CD4-positive, alpha-beta T cell treated with Interleukin-6 for 4 hours (primary cell): ENCODE measurements around the gene LGI4.
A peak's percentile ranks its signal among the peaks of the same experiment; 100 is the strongest.
"Not testable (repeated sequence)": the region's sequence is repeated elsewhere in the genome, so short reads cannot be mapped to it uniquely, and the experiment has no call there.

Experiments used
- DNase-seq: peaks from one replicate; pipeline ENCODE4 v3.0.0-alpha.2; 2020; ENCODE audit warnings: mixed read lengths

Gene LGI4

GRCh38 chr19:35105047-35105410 is 29.8 kb downstream of the LGI4 start:
- DNase-seq: no peak

- no peak for DNase-seq
Observed at GRCh38 chr19:35104361-35104760, 30.5 kb downstream of the LGI4 start.

- not testable (repeated sequence) for DNase-seq
Observed at GRCh38 chr19:35103614-35104013, 31.2 kb downstream of the LGI4 start.

DNA sequence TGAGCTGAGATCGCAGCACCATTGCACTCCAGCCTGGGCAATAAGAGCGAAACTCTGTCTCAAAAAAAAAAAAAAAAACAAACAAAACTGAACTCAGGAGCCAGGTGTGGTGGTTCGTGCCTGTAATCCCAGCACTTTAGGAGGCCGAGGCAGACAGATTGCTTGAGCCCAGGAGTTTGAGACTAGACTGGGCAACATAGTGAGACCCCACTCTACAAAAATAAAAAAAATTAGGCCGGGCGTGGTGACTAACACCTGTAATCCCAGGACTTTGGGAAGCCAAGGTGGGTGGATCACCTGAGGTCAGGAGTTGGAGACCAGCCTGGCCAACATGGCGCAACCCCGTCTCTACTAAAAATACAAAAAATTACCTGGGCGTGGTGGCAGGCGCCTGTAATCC is 32.9 kb downstream of the LGI4 start:
- not testable (repeated sequence) for DNase-seq

GRCh38 chr19:35100588-35101533 is 34.0 kb downstream of the LGI4 start:
- no peak for DNase-seq

GRCh38 chr19:35099897-35100275 is 35.0 kb downstream of the LGI4 start:
- no peak for DNase-seq

DNA sequence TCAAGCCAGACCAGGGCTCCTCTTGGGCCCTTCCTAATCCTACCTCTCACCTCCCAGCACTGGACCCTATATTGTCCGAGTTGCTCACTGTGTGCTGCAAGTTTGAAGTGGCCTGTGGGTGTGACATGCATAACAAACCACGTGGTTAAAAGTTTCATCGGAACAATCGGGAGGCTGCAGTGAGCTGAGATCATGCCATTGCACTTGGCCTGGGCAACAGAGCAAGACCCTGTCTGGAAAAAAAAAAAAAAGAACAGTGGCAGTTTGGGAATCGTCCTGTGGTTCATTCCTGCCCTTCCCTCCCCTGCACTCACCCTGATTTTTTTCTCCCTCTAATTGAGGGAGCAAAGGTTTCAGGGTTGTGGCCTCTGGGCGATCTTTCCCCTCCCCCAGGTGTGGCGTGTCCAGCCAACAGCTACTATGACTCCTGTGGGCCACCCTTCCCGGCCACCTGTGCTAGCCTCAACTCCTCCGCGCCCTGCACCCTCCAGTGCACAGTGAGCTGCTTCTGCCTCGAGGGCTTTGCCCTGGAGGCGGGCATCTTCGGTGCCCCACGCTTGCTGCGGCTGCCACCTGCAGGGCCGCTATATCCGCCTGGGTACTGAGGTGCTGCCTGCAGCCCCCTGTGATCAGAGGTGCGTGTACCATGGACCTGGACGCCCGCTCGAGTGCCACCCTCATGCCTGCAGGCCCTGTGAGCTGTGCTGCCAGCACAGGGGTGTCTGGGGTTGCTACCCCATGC is 35.5 kb downstream of the LGI4 start:
- DNase-seq: no peak

DNA sequence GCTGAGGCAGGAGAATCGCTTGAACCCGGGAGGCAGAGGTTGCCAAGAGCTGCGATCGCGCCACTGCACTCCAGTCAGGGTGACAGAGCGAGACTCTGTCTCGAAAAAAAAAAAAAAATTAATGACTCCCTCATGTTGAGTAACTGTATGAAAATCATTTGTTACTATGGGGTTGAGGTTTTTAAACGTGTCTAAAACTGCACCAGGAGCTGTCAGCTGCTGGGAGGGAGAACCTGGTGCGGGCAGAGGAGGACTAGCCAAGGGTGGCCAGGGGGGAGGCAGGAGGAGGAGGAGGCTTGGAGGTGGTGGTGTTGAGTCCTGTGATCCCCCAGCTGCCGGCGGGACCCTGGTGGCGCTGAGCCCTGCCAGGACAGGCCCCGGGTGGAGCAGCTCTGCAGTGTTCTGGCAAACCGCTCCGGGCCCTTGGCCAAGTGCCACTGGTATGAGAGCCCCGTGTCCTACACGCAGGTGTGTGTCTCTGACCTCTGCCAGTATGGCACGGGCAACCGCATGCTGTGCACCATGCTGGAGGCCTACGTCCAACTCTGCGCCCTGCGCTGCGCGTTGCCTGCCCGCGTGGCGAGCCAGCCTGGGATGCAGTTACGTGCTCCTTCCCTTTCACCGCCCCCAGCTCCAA is 36.3 kb downstream of the LGI4 start:
- no peak for DNase-seq

DNA sequence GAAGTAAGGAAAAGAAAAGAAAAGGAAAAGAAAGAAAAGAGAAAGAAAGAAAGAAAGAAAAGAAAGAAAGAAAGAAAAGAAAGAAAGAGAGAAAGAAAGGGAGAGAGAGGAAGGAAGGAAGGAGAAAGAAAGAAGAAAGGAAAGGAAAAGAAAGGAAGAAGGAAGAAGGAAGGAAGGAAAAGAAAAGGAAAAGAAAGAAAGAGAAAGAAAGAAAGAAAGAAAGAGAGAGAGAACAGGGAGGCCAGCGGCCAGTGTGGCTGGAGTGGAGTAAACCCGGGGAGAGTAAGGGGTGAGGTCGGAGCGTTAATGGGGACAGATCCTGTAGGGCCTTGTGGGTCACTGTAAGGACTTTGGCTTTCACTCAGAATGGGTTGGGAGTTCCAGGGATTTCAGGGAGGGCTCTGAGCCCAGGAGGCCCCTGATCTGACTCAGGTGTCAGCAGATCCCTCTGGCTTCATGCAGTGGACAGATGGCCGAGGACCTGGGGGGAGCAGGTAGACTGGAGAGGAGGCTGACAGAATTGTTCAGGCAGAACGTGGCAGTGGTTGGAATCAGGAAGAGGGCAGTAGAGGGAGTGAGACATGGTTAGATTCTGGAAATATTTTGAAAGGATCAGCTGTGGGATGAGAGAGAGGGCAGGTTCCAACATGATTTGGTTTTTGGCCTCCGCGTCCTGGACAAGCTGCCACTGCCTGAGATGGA is 39.0 kb downstream of the LGI4 start:
- DNase-seq: no peak

- DNase-seq: no peak
Observed at GRCh38 chr19:35094656-35095055, 40.2 kb downstream of the LGI4 start.

- DNase-seq: no peak
Observed at GRCh38 chr19:35093941-35094647, 40.8 kb downstream of the LGI4 start.

GRCh38 chr19:35093430-35093829 is 41.4 kb downstream of the LGI4 start:
- no peak for DNase-seq

DNA sequence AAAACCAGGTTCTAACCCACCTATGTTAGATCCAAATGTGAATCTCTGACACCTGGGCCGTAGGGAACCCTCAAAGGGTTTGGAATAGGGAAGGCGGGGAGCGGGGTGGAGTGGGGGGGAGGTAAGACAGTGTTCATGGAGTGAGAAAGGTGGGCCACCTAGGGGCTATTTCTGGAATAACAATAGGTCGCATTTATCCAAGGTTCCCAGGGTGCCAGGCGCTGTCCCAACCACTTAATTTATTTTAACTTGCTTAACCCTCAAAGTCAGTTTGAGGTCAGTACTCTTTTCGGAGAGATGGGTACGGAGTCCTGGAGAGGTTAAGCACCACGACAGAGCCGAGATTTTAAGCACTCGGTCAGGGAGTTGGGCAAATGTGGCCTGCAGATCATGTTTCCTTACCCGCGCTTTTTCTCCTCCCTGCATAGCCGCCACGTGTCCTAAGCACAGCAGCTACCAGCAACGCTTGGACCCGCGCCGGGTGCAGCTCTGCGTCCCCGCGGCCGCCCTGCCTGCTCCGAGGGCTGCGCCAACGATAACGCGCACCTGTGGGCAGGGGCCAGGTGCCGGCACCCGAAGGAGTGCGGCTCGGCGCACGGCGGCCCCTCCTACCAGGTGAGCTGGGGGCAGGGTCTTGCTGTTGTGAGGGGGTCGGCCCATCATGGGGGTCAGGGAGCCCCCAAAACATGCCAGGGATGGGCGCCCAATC is 44.2 kb downstream of the LGI4 start:
- peak; percentile 57 for DNase-seq

GRCh38 chr19:35090160-35090505 is 44.7 kb downstream of the LGI4 start:
- DNase-seq: no peak

- DNase-seq: no peak
Observed at GRCh38 chr19:35089554-35089953, 45.3 kb downstream of the LGI4 start.

DNA sequence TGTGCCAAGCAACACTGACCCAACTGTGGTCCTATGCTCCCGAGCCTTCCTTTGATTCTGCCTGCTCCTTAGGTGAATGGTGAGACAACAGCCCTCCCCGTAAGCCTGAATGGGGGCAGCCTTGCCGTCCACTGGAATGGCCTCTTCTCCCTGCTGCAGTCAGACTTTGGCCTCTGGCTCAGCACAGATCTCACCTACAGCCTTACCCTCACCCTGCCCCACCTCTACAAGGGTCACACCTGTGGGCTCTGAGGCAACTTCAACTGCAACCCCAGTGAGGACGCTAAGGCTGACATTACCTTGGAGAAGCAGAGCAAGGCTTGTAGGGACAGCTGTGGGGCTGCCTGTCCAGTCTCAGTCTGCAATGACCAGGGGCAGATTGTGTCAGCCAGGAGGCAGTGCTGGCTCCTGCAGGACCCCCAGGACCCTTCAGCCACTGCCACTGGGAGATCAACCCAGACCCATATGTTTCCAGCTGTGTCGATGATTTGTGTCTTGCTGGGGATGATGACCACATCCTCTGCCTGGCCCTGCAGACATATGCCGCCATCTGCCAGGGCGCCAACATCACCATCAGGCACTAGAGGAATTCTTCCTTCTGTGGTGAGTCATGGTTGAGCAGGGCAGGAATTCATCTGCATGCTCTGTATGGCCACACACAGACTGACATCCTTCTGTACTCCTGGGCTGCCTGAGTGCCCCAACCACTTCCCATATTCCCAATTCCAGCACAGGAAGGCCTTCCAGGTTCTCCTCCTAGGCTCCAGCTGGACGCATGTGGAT is 46.5 kb downstream of the LGI4 start:
- DNase-seq: no peak

- no peak for DNase-seq
Observed at GRCh38 chr19:35087393-35087792, 47.5 kb downstream of the LGI4 start.

GRCh38 chr19:35086455-35086854 is 48.4 kb downstream of the LGI4 start:
- DNase-seq: no peak

DNA sequence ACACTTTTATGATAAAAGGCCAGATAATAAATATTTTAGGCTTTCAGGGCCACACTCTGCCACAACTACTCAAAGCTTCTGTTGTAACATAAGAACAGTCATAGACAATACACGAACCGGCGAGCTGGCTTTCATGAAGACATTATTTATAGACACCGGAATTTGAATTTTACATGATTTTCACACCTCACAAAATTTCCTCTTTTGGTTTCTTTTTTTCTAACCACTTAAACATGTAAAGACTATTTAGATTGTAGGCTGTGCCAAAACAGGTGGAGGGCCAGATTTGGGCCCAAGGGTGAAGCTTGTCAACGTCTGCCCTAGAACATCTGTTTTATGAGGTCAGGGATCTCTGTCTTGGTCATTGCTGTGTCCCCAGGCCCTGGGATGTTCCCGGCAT is 48.9 kb downstream of the LGI4 start:
- DNase-seq: no peak

DNA sequence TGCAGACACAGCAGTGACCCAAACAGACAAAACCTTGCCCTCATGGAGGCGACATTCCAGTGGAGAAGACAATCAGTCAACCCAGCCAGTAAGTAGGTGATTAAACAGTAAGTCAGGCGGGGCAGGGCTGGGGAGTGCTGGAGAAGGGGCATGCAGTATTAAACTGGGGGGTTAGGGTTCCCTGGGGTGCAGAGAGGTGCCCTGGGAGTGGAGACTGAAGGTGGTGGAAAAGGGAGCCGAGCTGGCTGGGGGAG is 50.4 kb downstream of the LGI4 start:
- DNase-seq: no peak
